CD4-positive, alpha-beta T cell treated with Interleukin-4 for 1 hour (primary cell): ENCODE data around the gene TCP10L.
A peak's percentile ranks its signal among the peaks of the same experiment; 100 is the strongest.
"Not testable (repeated sequence)": the region's sequence is repeated elsewhere in the genome, so short reads cannot be mapped to it uniquely, and the experiment has no call there.

ENCODE experiments used
- DNase-seq, 2 donors: peaks; one replicate each; pipeline ENCODE4 v3.0.0-alpha.2; 2020 to 2022

Gene TCP10L

DNA sequence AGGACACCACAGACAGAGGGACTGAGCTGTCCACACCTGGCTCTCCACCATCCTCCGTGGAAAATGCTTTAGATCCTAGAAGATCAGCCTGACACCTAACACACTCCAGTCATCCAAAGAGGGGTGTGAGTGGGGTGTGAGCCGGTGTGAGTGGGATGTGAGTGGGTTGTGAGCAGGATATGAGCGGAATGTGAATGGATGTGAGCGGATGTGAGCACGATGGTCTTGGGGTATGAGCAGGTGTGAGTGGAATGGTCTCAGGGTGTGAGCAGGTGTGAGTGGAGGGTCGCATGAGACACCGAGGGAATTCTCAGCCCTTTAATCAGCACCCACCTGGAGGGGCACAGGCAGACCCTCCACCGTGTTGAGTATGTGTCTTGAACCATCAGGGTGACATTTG is 851 bp downstream of the TCP10L start:
- DNase-seq: no peak

DNA sequence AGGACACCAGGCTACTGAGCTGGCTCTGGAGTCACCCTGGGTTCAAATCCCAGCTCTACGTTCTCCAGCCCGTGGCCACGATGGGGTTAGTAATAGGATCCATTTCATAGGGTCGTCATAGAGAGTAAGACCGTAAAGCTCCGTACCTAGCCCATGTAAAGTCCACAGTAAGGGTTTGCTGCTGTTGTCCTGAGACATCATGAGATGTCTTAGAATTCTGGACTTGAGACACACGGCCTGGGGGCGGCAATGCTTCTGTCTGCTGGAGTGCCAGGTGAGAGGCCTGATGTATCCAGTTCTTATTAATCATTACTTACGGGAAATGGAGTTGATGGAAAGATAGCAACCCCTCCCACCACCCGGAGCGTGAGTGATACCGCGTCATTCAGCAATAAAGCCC is 3.6 kb downstream of the TCP10L start:
- no peak for DNase-seq

DNA sequence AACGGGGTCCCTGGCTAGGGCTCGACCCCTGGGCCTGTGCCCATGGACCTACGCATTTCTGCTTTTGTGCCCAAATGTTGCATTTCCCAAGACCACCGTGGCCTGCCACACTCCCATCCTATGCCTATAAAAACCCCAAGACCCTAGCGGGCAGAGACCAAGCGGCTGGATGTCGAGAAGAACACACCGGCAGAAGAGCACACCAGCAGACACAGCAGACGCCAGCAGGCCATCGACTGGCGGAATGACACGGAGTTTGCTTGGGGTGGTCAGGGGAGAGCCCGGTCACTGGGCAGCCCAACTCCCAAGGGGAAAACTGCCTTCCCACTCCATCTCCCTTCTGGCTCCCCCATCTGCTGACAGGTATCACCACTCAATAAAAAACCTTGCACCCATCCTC is 4.4 kb downstream of the TCP10L start:
- no peak for DNase-seq

- DNase-seq: peak in 1 of 2 donors; percentile 23
Measured at GRCh38 chr21:32578107-32578691, 7.1 kb downstream of the TCP10L start.

- no peak for DNase-seq
Measured at GRCh38 chr21:32576011-32576410, 9.3 kb downstream of the TCP10L start.

DNA sequence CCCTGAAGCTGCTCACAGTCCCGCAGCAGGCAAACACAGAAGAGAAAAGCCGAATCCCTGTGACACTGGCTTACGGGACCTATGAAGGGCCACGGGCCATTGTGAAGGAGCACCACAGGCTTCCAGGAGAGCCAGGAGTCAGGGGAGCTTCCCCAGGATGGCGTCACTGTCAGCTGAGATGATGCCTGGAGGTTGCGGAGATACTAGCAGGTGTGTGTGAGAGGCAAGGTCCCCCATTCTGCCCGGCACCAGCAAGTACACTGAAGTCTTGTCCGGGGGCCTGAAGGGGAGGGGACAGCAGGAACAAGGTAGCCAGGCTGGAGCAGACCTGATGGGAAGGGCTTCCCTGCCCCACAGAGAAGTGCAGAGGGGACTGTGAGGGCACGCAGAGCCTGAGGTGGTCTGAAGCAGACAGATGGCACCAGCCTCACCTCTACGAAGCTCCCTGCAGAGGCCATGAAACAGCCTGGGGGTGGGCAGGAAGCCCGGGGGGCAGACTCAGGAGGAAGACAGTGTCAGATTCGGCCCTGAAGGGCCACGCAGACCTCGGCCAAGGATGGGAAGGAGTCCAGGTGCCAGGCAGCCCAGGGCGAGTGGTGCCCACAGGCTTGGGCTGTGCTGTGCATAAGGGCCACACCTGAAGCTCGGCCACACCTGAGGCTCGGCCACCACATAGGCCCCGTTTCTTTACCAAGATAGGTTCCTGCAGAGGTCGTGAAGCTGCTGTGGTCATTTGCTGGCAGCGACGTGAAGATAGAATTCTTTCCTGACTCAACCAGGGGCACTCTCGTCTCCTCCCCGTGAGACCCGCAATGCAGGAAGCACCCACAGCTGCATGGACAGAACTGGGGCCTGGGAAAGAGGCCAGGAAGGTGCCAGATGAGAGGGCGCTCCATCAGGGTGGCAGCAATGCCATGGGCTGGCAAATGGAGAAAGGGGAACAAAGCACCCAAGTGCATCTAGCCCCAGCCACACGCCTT is 10.1 kb downstream of the TCP10L start:
- DNase-seq: no peak

DNA sequence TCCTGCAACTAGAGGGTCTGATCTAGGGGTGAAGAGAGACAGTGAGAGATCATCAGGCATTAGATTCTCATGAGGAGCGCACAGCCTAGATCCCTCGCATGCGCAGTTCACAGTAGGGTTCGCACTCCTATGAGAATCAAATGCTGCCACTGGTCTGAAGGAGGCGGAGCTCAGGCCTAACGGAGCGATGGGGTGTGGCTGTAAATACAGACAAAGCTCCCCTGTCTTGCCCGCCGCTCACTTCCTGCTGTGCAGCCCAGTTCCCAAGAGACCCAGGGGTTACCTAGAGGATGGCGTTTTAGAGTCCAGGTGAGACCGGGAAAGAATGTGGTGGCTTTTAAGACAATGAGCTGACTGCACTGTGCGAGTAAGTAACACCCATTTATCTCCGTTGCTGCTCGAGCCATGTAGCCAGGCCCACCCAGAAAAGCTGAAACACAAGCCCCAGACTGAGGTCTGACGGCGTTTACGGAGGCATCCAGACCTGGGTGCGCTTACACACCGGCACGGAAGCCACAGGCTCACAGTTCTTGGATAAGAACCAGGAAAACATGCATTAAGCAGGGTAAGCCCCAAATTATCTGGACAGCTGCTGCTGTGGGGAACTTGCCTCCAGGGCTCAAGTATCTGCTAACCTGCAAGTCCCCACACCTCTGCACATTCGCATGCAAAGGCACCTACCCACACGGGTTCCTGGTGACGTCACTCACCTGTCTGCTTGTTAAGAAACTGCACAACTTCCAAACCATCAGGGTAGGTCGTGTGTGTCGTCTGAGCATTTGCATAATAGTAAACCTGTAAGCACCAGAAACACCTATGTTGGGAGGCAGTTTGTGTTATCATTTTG is 12.5 kb downstream of the TCP10L start:
- DNase-seq: no peak

DNA sequence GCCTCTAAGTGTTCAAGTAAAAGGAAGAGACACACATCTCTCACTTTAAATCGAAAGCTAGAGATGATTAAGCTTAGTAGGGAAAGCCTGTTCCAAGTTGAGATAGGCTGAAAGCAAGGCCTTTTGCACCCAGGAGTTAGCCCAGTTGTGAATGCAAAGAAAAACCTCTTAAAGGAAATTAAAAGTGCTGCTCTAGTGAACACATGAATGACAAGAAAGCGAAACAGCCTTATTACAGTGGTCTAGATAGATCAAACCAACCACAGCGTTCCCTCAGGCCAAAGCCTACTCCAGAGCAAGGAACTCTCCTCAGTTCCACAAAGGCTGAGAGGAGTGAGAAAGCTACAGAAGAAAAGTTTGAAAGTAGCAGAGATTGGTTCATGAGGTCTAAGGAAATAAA is 14.9 kb downstream of the TCP10L start:
- DNase-seq: no peak

DNA sequence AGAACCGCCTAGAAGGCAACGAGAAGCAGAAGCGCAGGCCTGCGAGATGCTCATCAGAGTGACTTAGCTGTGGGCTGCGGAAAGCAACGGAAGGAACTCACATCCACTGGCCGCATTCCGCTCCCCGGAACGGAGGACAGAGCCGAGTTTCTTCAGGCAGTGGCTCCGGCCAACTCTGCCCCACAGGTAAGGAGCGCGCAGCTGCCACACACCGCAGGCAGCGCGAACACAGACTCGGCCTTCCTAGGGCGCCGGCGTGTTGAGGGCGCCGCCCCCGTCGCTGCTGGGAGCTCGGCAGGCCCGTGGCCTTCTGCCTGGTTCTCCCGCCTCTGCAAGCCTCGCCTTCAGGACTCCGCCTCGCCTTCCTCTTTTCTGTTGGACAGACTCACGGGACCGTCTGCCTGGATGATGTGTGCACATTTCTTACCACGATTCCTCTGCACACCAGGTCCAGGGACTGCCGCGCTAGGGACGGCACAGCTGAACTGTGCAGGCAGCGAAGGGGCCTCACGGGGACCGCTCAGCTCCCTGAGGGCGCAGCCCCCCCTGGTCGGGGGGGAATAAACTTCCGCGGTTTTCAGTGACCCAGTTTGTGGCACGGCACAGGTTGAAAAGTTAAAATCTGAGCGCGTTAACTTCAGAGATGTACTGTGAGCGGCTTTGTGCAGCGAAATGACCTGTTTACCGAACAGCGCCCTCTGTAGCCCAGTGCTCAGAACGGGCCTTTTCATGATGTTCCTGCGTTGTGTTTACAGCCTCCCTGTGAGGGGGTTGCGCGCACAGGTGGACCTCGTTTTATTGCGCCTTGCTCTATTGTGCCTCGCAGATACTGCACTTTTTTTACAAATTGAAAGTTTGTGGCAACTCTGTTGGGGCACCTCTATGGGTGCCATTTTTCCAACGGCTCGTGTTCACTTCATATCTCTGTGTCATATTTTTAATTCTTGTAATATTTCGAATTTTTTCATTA is 15.8 kb downstream of the TCP10L start:
- peak; percentile 80 to 85 for DNase-seq

- no peak for DNase-seq
Measured at GRCh38 chr21:32567626-32568025, 17.7 kb downstream of the TCP10L start.

GRCh38 chr21:32566741-32567389 is 18.5 kb downstream of the TCP10L start:
- DNase-seq: no peak

GRCh38 chr21:32565856-32566465 is 19.4 kb downstream of the TCP10L start:
- DNase-seq: no peak

GRCh38 chr21:32562915-32563314 is 22.4 kb downstream of the TCP10L start:
- DNase-seq: peak in 1 of 2 donors; percentile 10

DNA sequence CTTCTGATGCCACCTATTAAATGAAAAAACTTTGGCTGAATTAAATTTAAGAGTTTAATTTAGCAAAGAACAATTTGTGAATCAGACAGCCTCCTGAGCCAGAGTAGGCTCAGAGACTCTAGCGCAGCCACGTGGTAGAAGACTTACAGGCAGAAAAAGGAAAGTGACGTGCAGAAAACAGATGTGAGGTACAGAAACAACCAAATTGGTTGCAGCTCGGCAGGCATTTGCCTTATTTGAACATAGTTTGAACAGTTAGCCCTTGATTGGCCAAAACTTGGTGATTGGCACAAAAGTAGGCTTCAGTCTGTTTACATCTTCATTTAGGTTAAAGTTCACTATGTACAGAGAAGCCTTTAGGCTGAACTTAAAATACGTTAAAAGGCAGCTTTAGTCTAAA is 22.9 kb downstream of the TCP10L start:
- no peak for DNase-seq

GRCh38 chr21:32561476-32561875 is 23.8 kb downstream of the TCP10L start:
- DNase-seq: not testable (repeated sequence)

DNA sequence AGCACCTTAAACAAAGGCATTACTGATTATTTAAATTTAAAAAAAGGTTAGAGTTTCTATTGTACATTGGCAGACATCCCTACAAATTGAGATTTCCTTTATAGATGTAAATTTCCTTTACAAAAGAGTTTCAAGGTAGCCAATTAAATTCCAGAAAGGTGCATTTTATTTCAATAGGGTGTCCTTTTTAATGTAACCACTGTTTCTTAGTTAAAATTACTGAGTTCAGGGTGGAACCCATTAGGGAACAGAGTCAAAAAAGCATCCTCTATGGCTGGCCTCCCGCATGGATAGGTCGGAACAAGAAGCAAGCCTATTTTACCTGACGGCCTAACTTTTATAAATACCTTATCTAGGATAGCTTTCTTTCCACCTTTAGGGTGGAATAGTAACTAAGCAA is 24.4 kb downstream of the TCP10L start:
- no peak for DNase-seq

DNA sequence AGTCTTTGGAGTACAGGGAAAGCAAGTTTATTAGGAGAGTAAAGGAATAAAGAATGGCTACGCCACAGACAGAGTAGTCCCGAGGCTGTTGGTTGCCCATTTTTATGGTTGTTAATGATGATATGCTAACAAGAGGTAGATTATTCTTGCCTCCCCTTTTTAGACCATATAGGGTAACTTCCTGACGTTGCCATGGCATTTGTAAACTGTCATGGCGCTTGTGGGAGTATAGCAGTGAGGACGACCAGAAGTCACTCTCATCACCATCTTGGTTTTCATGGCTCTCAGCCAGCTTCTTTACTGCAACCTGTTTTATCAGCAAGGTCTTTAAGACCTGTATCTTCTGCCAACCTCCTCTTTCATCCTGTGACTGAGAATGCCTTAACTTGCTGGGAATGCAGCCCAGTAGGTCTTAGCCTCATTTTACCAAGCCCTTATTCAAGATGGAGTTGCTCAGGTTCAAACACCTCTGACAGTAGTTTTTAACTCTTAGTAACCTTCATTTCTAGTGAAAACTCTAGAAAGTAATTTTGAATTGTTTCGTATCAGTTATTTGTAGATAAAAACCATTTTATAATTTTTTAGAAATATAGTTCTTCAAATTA is 26.2 kb downstream of the TCP10L start:
- DNase-seq: no peak

DNA sequence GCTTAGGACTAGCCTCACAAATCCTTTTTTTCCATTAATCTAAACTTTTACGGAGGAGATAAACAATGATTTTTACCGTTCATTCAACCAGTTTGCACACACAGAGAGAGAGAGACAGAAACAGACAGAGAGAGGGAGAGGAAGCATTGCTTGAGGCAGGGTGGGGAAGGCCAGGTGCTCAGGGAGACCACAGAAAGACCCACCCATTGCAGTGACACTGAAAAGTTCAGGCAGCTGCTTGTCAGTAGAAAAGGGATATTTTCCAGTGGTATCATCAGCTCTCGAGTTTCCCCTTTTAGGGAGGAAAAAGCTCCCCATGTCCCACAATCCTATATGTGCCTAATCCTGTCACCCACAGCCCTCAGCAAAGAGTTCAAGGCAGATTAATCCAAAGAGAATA is 27.2 kb downstream of the TCP10L start:
- DNase-seq: no peak

DNA sequence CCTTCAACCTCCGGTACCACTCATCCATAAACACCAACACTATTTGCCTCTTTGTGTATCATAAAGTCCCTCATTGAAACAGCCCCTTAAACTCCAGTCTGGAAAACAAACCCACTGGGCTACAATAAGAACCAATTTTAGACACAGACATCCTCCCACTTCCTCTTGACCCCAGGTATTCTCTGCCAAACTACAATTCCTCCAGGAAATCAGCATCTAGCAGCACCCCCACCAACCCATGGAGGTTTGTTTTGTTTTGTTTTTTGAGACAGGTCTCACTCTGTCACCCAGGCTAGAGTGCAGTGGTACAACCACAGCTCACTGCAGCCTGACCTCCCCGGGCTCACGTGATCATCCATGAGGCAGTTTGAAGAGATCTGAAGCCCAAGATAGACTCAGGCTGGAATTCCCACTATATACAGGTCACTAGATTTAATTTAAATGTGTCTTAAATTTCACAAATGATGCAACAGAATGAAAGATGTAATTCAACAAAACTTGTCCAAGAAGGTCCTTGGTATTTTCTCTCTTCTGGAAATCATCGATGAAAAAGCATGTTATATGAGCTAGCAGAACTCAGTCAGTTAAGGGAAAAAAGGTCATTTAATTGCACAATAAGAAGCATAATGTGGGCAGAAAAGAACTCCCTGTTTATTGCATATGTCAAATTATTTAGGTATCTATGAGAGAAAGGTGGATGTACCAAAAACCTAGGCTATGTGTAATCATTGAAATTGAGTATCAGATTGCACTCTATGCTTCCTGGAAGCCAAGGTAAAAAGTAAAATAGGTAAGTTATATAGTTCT is 30.3 kb downstream of the TCP10L start:
- DNase-seq: no peak

GRCh38 chr21:32549886-32550285 is 35.4 kb downstream of the TCP10L start:
- no peak for DNase-seq
